Activated naive CD4-positive, alpha-beta T cell treated with anti-CD3 and anti-CD28 coated beads for 36 hours (primary cell): ENCODE measurements around the gene ADGRL3. TPM values are rescaled to one million over a fixed set of nuclear protein-coding genes. Genes with fewer than 3 reads are reported as not detected.

Source experiments
- CTCF ChIA-PET: fragments of 350-600 bp; sonication (Branson Sonifier 250); formaldehyde crosslinking; loops from one replicate; lab custom pipeline; 2021; ENCODE audit warnings: antibody characterized with exemption; lab: Charles Lee
- DNase-seq: peaks from one replicate; pipeline ENCODE4 v3.0.0-alpha.2; 2020
- H3K27ac Mint-ChIP-seq: one replicate; pipeline ENCODE4 v1.8.0; 2021; ENCODE audit warnings: mild to moderate bottlenecking, mixed read lengths
- H3K27me3 Mint-ChIP-seq: one replicate; pipeline ENCODE4 v1.8.0; 2021; ENCODE audit warnings: low read depth, mixed read lengths
- H3K36me3 Mint-ChIP-seq: one replicate; pipeline ENCODE4 v1.8.0; 2021; ENCODE audit warnings: low read depth, mixed read lengths
- H3K4me1 Mint-ChIP-seq: one replicate; pipeline ENCODE4 v1.8.0; 2021; ENCODE audit warnings: low read depth, mixed read lengths
- H3K4me3 Mint-ChIP-seq: one replicate; pipeline ENCODE4 v1.8.0; 2021; ENCODE audit warnings: mild to moderate bottlenecking, moderate library complexity, mixed read lengths
- H3K9me3 Mint-ChIP-seq: one replicate; pipeline ENCODE4 v1.8.0; 2021; ENCODE audit warnings: mixed read lengths
- intact Hi-C: fragments of 100-400 bp; cut with micrococcal nuclease; formaldehyde crosslinking; loops from one replicate; pipeline ENCODE4 v1.15.1; 2023
- total RNA-seq, 2 experiments: library from RNA; stranded (reverse); gene quantifications; one replicate each; pipeline ENCODE4 v1.2.3, GENCODE V29; 2021

ADGRL3 gene
- total RNA-seq, 2 experiments from 2014 or later = not detected

DNA sequence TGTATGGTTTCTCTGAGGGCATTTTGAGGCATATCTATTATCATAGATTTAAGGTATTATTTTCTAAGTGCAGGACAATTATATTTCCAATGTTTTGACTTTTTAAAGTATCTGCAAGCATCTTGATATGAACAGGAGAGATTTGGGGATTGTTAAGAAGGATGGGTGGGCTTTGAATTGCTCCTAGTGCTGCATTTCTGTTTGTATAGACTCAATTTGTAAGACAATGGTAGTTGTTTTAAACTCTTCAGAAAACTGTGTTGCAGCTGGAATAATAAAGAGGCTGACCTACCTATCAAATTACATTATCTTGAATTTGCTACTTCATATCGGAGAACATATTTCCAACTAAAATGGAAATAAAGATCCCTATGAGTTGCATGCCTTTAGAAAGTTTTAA is 570.3 kb downstream of the ADGRL3 start:
- intact Hi-C loops = no loop called here
- CTCF ChIA-PET = interaction anchor here (0.6 kb wide), 1 partner anchor 750 kb away, joined by 3 read pairs; no protein-coding TSS in a partner anchor
- no peaks in the 10 kb centered on the region for H3K36me3 Mint-ChIP-seq
- DNase-seq = no peak
- H3K27ac Mint-ChIP-seq = no peak overlapping the region
- H3K9me3 Mint-ChIP-seq = peaks cover 4% of the 10 kb centered on the region
- no peak overlapping the region for H3K4me3 Mint-ChIP-seq
- no peaks in the 10 kb centered on the region for H3K4me1 Mint-ChIP-seq
- H3K27me3 Mint-ChIP-seq = no peaks in the 10 kb centered on the region

DNA sequence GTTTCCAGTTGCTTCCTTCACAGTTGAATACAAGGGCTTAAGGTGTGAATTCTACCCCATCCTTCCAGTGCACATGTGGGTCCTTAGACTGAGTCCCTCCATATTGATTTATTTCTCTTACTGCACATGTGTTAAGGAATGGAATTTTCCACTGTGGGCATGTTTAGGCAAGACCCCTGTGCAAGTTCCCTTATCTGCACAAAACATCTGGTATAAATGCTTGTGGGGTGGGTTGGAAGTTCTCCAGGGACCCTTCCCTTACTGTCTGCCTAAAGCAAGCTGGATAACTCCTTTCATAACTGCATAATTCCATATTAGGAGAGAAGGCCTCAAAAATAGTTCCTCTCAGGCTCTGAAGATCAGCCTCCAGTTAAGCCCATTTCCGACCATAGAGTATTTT is 570.9 kb downstream of the ADGRL3 start:
- Mint-ChIP-seq H3K4me3 (no peak overlapping the region), H3K27ac (no peak overlapping the region), H3K4me1 (no peaks in the 10 kb centered on the region), H3K36me3 (no peaks in the 10 kb centered on the region), H3K27me3 (no peaks in the 10 kb centered on the region), H3K9me3 (peaks cover 6% of the 10 kb centered on the region)
- DNase-seq = no peak
- intact Hi-C loops = no loop called here
- CTCF ChIA-PET = interaction anchor here (0.6 kb wide), 1 partner anchor 750 kb away, joined by 3 read pairs; no protein-coding TSS in a partner anchor

DNA sequence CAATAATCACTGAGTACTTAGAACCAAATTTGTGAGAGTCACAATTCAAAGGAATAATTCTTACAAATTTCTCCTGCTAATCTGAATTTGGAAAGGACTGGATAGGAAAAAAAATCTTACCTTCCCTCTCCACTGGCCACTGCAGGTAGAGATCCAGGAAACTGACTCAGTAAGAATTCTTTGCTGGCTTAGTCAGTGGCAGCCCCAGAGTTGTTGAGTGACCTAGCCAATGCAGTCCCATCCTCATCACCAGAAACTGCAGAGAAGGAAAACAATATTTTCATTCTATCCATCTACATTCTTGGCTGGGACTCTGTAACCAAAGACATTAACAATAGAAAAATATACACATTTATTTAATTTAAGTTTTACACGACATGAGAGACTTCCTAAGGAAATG is 572.0 kb downstream of the ADGRL3 start:
- Mint-ChIP-seq H3K4me1 (no peaks in the 10 kb centered on the region), H3K4me3 (no peak overlapping the region), H3K27ac (no peak overlapping the region), H3K27me3 (no peaks in the 10 kb centered on the region), H3K9me3 (peaks cover 6% of the 10 kb centered on the region), H3K36me3 (no peaks in the 10 kb centered on the region)
- intact Hi-C loops = no loop called here
- DNase-seq = no peak
- CTCF ChIA-PET = no interaction called here

DNA sequence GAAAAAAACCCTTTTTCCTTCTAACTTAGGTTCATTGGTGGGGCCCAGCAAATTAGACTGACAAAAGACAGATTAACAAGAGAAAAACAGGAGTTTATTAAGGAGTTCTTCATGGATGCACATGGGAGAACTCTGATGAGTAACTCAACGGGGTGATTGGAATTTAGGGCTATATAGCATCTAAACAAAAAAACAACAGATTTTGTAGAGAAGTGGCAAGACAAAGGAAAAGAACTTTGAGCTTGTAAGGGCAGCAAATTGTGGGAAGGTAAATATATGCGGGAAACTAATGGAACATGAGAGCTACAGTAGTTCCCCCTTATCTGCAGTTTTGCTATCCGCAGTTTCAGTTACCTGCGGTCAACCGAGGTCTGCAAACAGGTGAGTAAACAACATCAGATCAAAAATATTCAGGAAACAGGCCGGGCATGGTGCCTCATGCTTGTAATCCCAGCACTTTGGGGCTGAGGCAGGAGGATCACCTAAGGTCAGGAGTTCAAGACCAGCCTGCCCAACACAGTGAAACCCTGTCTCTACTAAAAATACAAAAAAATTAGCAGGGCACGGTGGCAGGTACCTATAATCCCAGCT is 573.6 kb downstream of the ADGRL3 start:
- H3K36me3 Mint-ChIP-seq = no peaks in the 10 kb centered on the region
- no peaks in the 10 kb centered on the region for H3K4me1 Mint-ChIP-seq
- H3K9me3 Mint-ChIP-seq = peaks cover 6% of the 10 kb centered on the region
- intact Hi-C loops = no loop called here
- H3K4me3 Mint-ChIP-seq = no peak overlapping the region
- H3K27me3 Mint-ChIP-seq = no peaks in the 10 kb centered on the region
- no peak overlapping the region for H3K27ac Mint-ChIP-seq
- CTCF ChIA-PET = no interaction called here
- no peak for DNase-seq

DNA sequence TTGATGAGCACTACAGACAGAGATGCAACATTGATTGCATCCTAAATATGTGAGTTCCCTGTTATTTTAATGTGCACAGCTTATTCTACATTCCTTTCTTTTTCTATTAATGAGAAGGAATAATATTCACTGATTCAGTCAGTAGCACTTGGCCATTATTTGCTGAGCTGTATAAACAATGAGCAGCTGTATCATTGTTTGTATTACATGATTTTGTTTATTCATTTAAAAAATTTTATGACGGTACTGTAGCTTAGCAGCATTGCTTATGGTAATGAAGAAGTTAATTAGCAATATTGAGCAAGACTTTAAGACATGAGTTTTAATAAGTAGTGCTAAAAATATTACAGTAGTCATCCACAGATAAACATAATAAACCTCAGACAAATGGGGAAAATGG is 582.0 kb downstream of the ADGRL3 start:
- H3K4me1 Mint-ChIP-seq = no peaks in the 10 kb centered on the region
- H3K27ac Mint-ChIP-seq = no peak overlapping the region
- no peaks in the 10 kb centered on the region for H3K36me3 Mint-ChIP-seq
- CTCF ChIA-PET = interaction anchor here (0.6 kb wide), 1 partner anchor 33 kb away, joined by 4 read pairs; no protein-coding TSS in a partner anchor
- no peak for DNase-seq
- H3K9me3 Mint-ChIP-seq = peaks cover 2% of the 10 kb centered on the region
- H3K27me3 Mint-ChIP-seq = no peaks in the 10 kb centered on the region
- H3K4me3 Mint-ChIP-seq = no peak overlapping the region
- intact Hi-C loops = no loop called here

DNA sequence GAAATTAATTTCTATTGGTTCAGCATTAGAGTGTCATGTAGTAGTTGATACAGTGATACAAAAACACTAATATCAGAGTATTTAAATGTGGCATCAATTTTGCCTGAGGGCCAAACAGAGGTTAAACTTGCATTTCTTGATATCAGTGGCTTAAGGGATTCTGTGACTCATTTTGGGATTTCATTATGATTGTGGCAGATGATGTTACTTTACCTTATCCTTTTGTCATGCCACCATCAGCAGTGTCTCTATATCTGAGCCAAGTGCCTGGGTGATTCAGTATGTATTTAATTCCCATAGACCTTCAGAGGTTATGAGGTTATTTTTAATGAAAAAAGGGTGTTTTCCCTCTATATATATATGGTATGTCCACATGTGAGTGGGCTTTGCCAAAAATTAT is 582.9 kb downstream of the ADGRL3 start:
- H3K4me3 Mint-ChIP-seq = no peak overlapping the region
- H3K9me3 Mint-ChIP-seq = peaks cover 2% of the 10 kb centered on the region
- H3K27me3 Mint-ChIP-seq = no peaks in the 10 kb centered on the region
- H3K4me1 Mint-ChIP-seq = no peaks in the 10 kb centered on the region
- intact Hi-C loops = no loop called here
- H3K36me3 Mint-ChIP-seq = no peaks in the 10 kb centered on the region
- CTCF ChIA-PET = no interaction called here
- DNase-seq = no peak
- H3K27ac Mint-ChIP-seq = no peak overlapping the region

DNA sequence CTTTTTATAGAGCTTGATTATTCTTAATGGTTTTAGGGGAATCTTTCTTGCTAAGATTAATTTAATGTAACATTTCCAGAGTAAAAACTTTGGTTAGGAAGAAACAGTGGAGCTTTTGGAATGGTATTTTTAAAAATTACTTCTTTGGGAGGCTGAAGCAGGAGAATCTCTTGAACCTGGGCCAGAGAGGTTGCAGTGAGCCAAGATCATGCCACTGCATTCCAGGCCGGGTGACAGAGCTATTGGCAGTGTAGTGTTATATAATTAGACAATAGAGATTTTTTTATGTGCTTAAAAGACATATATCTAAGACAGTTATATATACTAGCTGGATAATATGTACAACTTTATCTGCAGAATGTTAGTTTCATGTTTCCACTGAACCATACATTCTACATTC is 585.6 kb downstream of the ADGRL3 start:
- intact Hi-C loops = no loop called here
- Mint-ChIP-seq H3K9me3 (peaks cover 2% of the 10 kb centered on the region), H3K4me1 (no peaks in the 10 kb centered on the region), H3K4me3 (no peak overlapping the region), H3K27ac (no peak overlapping the region), H3K27me3 (no peaks in the 10 kb centered on the region), H3K36me3 (no peaks in the 10 kb centered on the region)
- CTCF ChIA-PET = no interaction called here
- no peak for DNase-seq

DNA sequence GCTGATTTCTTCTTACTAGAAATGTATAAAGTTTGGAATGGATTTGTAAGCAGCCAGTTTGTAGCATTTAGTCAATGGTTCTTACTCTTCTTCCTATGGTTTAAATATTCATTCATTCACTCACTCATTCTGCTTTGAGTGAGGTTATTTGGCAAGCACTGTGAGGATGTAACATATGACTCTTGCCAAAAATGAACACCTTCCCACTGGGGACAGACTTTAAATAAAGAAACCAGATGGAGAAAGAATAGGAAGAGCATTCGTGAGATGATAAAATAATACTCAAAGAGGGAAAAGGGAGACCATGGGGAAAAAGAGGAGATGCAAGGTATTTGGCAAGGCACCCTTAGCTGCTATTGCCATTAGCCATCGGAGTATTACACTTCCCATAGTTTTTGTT is 586.1 kb downstream of the ADGRL3 start:
- H3K36me3 Mint-ChIP-seq = no peaks in the 10 kb centered on the region
- no peak for DNase-seq
- CTCF ChIA-PET = no interaction called here
- H3K9me3 Mint-ChIP-seq = peaks cover 2% of the 10 kb centered on the region
- H3K27me3 Mint-ChIP-seq = no peaks in the 10 kb centered on the region
- H3K27ac Mint-ChIP-seq = no peak overlapping the region
- no peak overlapping the region for H3K4me3 Mint-ChIP-seq
- intact Hi-C loops = no loop called here
- no peaks in the 10 kb centered on the region for H3K4me1 Mint-ChIP-seq

DNA sequence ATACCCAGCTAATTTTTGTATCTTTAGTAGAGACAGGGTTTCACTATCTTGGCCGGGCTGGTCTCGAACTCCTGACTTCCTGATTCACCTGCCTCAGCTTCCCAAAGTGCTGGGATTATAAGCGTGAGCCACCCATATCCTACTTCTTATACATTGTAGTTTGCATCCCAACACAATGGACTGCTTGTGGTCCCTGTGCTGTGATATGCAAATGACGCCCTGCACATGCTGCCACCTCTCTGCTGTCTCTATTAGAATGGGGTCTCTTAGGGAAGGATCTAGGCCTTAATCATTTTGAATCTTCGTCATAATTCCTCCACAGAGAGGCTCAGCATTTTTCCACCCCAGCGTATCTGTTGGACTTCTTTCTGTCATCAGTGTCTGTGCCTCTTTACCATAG is 595.9 kb downstream of the ADGRL3 start:
- Mint-ChIP-seq H3K27ac (no peak overlapping the region), H3K4me1 (no peaks in the 10 kb centered on the region), H3K4me3 (no peak overlapping the region), H3K27me3 (no peaks in the 10 kb centered on the region), H3K36me3 (no peaks in the 10 kb centered on the region), H3K9me3 (peaks cover 7% of the 10 kb centered on the region)
- DNase-seq = no peak
- intact Hi-C loops = no loop called here
- CTCF ChIA-PET = no interaction called here

DNA sequence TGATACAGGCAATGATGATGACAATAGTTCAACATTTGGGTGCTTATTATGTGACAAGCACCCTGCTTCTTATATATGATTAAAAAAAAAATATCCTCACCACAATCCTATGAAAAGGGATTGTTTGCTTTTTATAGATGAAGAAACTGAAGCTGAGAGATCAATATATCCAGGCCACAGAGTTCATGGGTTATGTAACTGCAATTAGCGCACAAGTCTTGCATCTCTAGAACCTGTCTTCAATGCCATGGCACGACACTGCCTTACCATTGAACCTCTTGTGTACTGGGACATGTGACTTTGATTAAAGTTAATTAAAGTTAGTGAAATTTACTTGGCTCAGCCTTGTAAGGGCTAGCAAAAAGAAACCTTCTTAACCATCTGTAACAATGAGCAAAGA is 599.7 kb downstream of the ADGRL3 start:
- no peak for DNase-seq
- CTCF ChIA-PET = no interaction called here
- H3K27ac Mint-ChIP-seq = no peak overlapping the region
- H3K4me3 Mint-ChIP-seq = no peak overlapping the region
- H3K4me1 Mint-ChIP-seq = no peaks in the 10 kb centered on the region
- H3K9me3 Mint-ChIP-seq = peaks cover 4% of the 10 kb centered on the region
- intact Hi-C loops = no loop called here
- no peaks in the 10 kb centered on the region for H3K36me3 Mint-ChIP-seq
- no peaks in the 10 kb centered on the region for H3K27me3 Mint-ChIP-seq

DNA sequence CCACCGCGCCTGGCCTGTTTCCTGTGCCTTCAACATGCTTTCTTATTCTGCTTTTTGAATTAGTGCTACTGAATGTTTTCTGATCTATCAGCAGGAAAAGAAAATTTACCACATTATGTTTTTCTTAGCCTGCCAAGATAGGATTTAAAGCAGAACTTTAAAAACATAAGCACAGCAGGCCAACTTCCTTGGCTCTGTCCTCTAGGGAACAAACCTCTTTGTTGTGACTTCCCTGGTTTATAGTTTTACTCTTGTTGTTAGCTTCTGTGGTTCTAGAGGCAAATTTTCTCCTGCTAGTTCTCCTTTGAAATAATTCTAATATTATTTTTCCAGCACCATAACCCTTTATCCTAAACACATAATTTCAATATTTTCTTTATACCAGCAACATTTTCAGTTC is 605.1 kb downstream of the ADGRL3 start:
- DNase-seq = no peak
- no peak overlapping the region for H3K4me3 Mint-ChIP-seq
- peaks cover 4% of the 10 kb centered on the region for H3K9me3 Mint-ChIP-seq
- no peaks in the 10 kb centered on the region for H3K36me3 Mint-ChIP-seq
- no peaks in the 10 kb centered on the region for H3K27me3 Mint-ChIP-seq
- H3K27ac Mint-ChIP-seq = no peak overlapping the region
- intact Hi-C loops = no loop called here
- H3K4me1 Mint-ChIP-seq = no peaks in the 10 kb centered on the region
- CTCF ChIA-PET = no interaction called here

DNA sequence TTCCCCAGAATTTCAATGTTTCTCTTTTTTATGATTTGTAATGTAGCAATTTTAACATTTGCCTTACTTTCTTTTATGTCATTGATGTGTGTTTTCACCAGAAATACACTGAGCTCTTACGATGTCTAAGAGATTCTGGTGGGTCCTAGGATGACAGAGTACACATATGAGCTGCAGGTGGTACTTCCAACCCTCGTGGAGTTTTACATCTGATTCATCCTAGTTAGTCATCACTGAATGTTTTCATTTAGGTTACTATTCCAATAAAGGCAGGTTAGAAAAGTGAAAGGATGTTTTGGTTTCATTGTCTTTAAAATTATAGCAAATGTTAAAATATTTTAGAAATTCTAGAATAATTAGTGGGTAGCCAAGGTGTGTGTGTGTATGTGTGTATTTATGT is 605.9 kb downstream of the ADGRL3 start:
- Mint-ChIP-seq H3K4me1 (no peaks in the 10 kb centered on the region), H3K27ac (no peak overlapping the region), H3K4me3 (no peak overlapping the region)

DNA sequence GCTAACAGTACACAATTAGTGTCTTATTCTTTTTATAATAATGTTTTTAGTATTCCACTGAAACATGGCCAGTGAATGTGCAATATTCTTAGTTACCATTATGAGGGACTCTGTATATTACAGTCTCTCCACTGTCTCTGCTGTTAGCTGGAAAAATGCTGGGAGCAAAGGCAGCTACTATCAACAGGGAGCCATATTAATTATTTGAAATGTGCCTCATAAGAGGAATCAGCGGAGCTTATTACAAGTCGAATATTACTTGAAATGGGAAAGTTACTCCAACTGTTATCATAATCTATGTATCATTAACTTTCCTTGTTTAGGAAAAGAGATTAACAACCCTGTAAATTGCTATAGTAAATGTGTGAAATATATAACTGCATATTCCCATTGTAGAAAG is 612.0 kb downstream of the ADGRL3 start:
- no peak for DNase-seq
- H3K4me1 Mint-ChIP-seq = no peaks in the 10 kb centered on the region
- no peaks in the 10 kb centered on the region for H3K27me3 Mint-ChIP-seq
- no peak overlapping the region for H3K4me3 Mint-ChIP-seq
- intact Hi-C loops = no loop called here
- CTCF ChIA-PET = no interaction called here
- H3K36me3 Mint-ChIP-seq = no peaks in the 10 kb centered on the region
- no peaks in the 10 kb centered on the region for H3K9me3 Mint-ChIP-seq
- no peak overlapping the region for H3K27ac Mint-ChIP-seq

More for the DNA sequence above, 605.9 kb downstream of the ADGRL3 start:
- DNase-seq = no peak
- Mint-ChIP-seq H3K27me3 (no peaks in the 10 kb centered on the region), H3K36me3 (no peaks in the 10 kb centered on the region), H3K9me3 (peaks cover 4% of the 10 kb centered on the region)
- intact Hi-C loops = no loop called here
- CTCF ChIA-PET = no interaction called here
